Esophagus muscularis mucosa (tissue), 3 donors: Measurements from ENCODE around the gene S1PR2.
"Not testable (repeated sequence)": the region's sequence is repeated elsewhere in the genome, so short reads cannot be mapped to it uniquely, and the experiment has no call there.

Experiments used
- CTCF ChIP-seq, 3 experiments: fragments of 200-600 bp in 2 of 3; fragments of 450-650 bp in 1 of 3; sonication (generic) in 2 of 3; IDR thresholded peaks; one replicate each; pipeline ENCODE4 v1.5.1; 2017 to 2019; ENCODE audit warnings: antibody characterized with exemption in 3 of 3, mild to moderate bottlenecking in 2 of 3, moderate library complexity in 1 of 3
- POLR2A ChIP-seq: fragments of 450-650 bp; IDR thresholded peaks from one replicate; pipeline ENCODE4 v1.6.1; 2017; ENCODE audit warnings: antibody characterized with exemption, moderate library complexity, mild to moderate bottlenecking, low read depth

DNA sequence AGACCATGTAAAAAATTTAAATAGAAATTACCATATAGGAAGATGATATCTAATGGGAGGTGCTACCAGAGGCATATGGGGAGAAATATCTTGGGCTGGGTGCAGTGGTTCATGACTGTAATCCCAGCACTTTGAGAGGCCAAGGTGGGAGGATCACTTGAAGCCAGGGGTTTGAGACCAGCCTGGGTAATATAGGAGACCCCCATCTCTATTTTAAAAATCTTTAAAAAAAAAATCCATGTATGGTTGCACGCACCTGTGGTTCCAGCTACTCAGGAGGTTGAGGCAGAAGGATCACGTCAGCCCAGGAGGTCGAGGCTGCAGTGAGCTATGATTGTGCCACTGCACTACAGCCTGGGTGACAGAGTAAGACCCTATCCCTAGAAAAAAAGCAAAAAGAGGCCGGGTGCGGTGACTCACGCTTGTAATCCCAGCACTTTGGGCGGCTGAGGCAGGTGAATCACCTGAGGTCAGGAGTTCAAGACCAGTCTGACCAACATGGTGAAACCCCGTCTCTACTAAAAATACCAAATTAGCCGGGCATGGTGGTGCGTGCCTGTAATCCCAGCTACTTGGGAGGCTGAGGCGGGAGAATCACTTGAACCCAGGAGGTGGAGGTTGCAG, 10.8 kb upstream of the S1PR2 start:
- not testable (repeated sequence) for TF ChIP-seq CTCF (IDR thresholded peaks at IDR 0.05); POLR2A
